Left cardiac atrium (tissue), 4 donors: Measurements from ENCODE around the gene MTUS2. TPM values are rescaled to one million over a fixed set of nuclear protein-coding genes. Genes with fewer than 3 reads are reported as not detected.

Source experiments
- ATAC-seq, 2 donors: fragments of 200-7000 bp; cut with Tn5 transposase; one replicate each; pipeline ENCODE4 v1.9.1; 2020; ENCODE audit warnings: mild to moderate bottlenecking in 2 of 2, moderate library complexity in 2 of 2
- DNase-seq: peaks from one replicate; pipeline ENCODE4 v3.0.0-alpha.2; 2020
- intact Hi-C, 2 donors: fragments of 100-400 bp; cut with DNase I; formaldehyde crosslinking; loops; one replicate each; pipeline versions ENCODE4 v1.14.1 to v1.15.1; 2022 to 2023
- total RNA-seq, 2 donors: library from RNA; stranded (reverse); fragmentation: NEBNext Ultra II Directional; extraction: Animal tissue kit (Norgen Biotek cat#: 25700); gene quantifications; one replicate each; pipeline ENCODE4 v1.2.1, GENCODE V29; 2021
- donor health status: DM: no; HTN: yes; CAD: no.
- donor health status: DM: no; HTN: yes; CAD: no; lungs with severe emphysema.
- donor health status: DM: yes; HTN: yes; CAD: no.
- donor health status: Dilated cardiomyopathy.

Gene MTUS2
- total RNA-seq, 2 donors from 2014 or later = 22.8 to 52.4 TPM

GRCh38 chr13:29513002-29513980 is 693.2 kb downstream of the MTUS2 start:
- DNase-seq (no peak), ATAC-seq (no peak)
- intact Hi-C loops = loop anchor here in 1 of 2 donors (10.0 kb wide), 1 partner anchor 602 kb away; no protein-coding TSS in a partner anchor

- intact Hi-C loops = loop anchor here in 1 of 2 donors (10.0 kb wide), 1 partner anchor 601 kb away; no protein-coding TSS in a partner anchor
- peak in 1 of 2 donors; percentile 47 for ATAC-seq
- DNase-seq = no peak
Measured at GRCh38 chr13:29513981-29514719, 694.0 kb downstream of the MTUS2 start.

GRCh38 chr13:29514720-29515310 is 694.7 kb downstream of the MTUS2 start:
- intact Hi-C loops = loop anchor here in 1 of 2 donors (10.0 kb wide), 1 partner anchor 600 kb away; no protein-coding TSS in a partner anchor
- DNase-seq (no peak), ATAC-seq (no peak)

- intact Hi-C loops = loop anchor here in 1 of 2 donors (10.0 kb wide), 1 partner anchor 599 kb away; no protein-coding TSS in a partner anchor
Measured at GRCh38 chr13:29515372-29515771, 695.2 kb downstream of the MTUS2 start.

GRCh38 chr13:29516012-29516411 is 695.9 kb downstream of the MTUS2 start:
- intact Hi-C loops = loop anchor here in 1 of 2 donors (10.0 kb wide), 1 partner anchor 599 kb away; no protein-coding TSS in a partner anchor
- ATAC-seq (no peak), DNase-seq (no peak)

More at GRCh38 chr13:29515372-29515771, 695.2 kb downstream of the MTUS2 start:
- ATAC-seq (no peak), DNase-seq (no peak)

GRCh38 chr13:29516880-29517279 is 696.7 kb downstream of the MTUS2 start:
- ATAC-seq = no peak
- intact Hi-C loops = loop anchor here in 1 of 2 donors (10.0 kb wide), 1 partner anchor 598 kb away; no protein-coding TSS in a partner anchor
- DNase-seq = no peak

GRCh38 chr13:29519921-29520320 is 699.8 kb downstream of the MTUS2 start:
- intact Hi-C loops = loop anchor here in 1 of 2 donors (10.0 kb wide), 1 partner anchor 595 kb away; no protein-coding TSS in a partner anchor
- DNase-seq (no peak), ATAC-seq (no peak)

GRCh38 chr13:29520671-29521070 is 700.5 kb downstream of the MTUS2 start:
- intact Hi-C loops = no loop called here
- no peak for DNase-seq
- ATAC-seq = no peak

- intact Hi-C loops = no loop called here
- ATAC-seq (no peak), DNase-seq (no peak)
Measured at GRCh38 chr13:29521336-29521735, 701.2 kb downstream of the MTUS2 start.

- ATAC-seq (peak in 1 of 2 donors; percentile 20), DNase-seq (peak; percentile 52)
- intact Hi-C loops = no loop called here
Measured at GRCh38 chr13:29522044-29522685, 702.0 kb downstream of the MTUS2 start.

GRCh38 chr13:29523199-29523961 is 703.2 kb downstream of the MTUS2 start:
- DNase-seq (peak; percentile 79), ATAC-seq (peak; percentile 65 to 89)
- intact Hi-C loops = no loop called here

- intact Hi-C loops = no loop called here
- DNase-seq = peak; percentile 92
- peak; percentile 87 to 92 for ATAC-seq
Measured at GRCh38 chr13:29524176-29524575, 704.0 kb downstream of the MTUS2 start.

- no peak for ATAC-seq
- intact Hi-C loops = no loop called here
- DNase-seq = no peak
Measured at GRCh38 chr13:29524641-29525040, 704.5 kb downstream of the MTUS2 start.

- DNase-seq (no peak), ATAC-seq (no peak)
- intact Hi-C loops = no loop called here
Measured at GRCh38 chr13:29525757-29526156, 705.6 kb downstream of the MTUS2 start.

GRCh38 chr13:29526741-29527140 is 706.6 kb downstream of the MTUS2 start:
- no peak for ATAC-seq
- no peak for DNase-seq

GRCh38 chr13:29527511-29527910 is 707.4 kb downstream of the MTUS2 start:
- no peak for ATAC-seq
- no peak for DNase-seq
- intact Hi-C loops = no loop called here

More at GRCh38 chr13:29526741-29527140, 706.6 kb downstream of the MTUS2 start:
- intact Hi-C loops = no loop called here

- ATAC-seq = no peak
- intact Hi-C loops = no loop called here
- DNase-seq = no peak
Measured at GRCh38 chr13:29527916-29528315, 707.8 kb downstream of the MTUS2 start.

- intact Hi-C loops = no loop called here
- ATAC-seq (no peak), DNase-seq (no peak)
Measured at GRCh38 chr13:29529754-29530153, 709.6 kb downstream of the MTUS2 start.
